ENCODE results near the gene VWA8.

DNA sequence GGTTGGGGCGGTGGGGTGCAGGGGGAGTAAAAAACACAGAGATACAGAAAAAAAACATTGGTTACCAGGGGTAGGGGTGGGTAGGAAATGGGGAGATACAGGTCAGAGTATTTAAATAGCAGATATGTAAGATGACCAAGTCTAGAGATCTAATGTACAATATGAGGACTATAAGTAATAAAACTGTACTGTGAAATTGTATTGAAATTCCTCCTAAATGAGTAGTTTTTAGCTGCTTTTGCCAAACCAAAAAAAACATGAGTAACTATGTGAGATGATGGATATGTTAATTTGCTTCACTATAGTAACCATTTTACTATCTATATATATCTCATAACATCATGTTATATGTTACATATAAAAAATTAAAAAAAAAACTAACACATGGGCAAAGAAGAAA lies 29.6 kb downstream of the VWA8 start:
- TF ChIP-seq RNF2 (conservative IDR thresholded peaks at IDR 0.05; ENCODE audit: low read depth) (no peak), ZNF777 (CRISPR knock-in tag; IDR thresholded peaks at IDR 0.05) (no peak), EED (CRISPR knock-in tag; IDR thresholded peaks at IDR 0.05) (no peak)
